ENCODE data around the gene PRKCI. TPM values are rescaled to one million over a fixed set of nuclear protein-coding genes. Genes with fewer than 3 reads are reported as not detected.

The PRKCI gene
- total and polyA plus RNA-seq, 4 donors = 3.2 to 12.7 (median 8.7) TPM

GRCh38 chr3:170240142-170240541 is 17.9 kb downstream of the PRKCI start:
- no peaks in the 10 kb centered on the region for H3K27me3 ChIP-seq (ENCODE audit: control insufficient read depth in 4 of 4, insufficient read depth in 4 of 4, low read length in 3 of 4)
- H3K4me3 ChIP-seq (ENCODE audit: low read depth in 1 of 3, low read length in 3 of 3) = no peak overlapping the region
- H3K4me1 ChIP-seq (ENCODE audit: control insufficient read depth in 4 of 4, insufficient read depth in 4 of 4, low read length in 3 of 4) = no peaks in the 10 kb centered on the region
- no peak overlapping the region for H3K27ac ChIP-seq (ENCODE audit: low read depth in 1 of 2, low read length in 2 of 2)
- TF ChIP-seq NR2F2 (IDR thresholded peaks at IDR 0.05) = no peak
- no peak for TF ChIP-seq RAD21 (IDR thresholded peaks at IDR 0.05)
- no peak for TF ChIP-seq TAF1 (conservative IDR thresholded peaks at IDR 0.05)
- no peak for TF ChIP-seq FOXA2 (IDR thresholded peaks at IDR 0.05)
- TF ChIP-seq HNF4G (IDR thresholded peaks at IDR 0.05) = no peak
- TF ChIP-seq FOXA1 (IDR thresholded peaks at IDR 0.05) = no peak
- no peak for TF ChIP-seq GABPA (IDR thresholded peaks at IDR 0.05 in 1 of 2, conservative IDR thresholded peaks at IDR 0.05 in 1 of 2)
- TF ChIP-seq SP1 (IDR thresholded peaks at IDR 0.05) = no peak
- TF ChIP-seq ATF3 (IDR thresholded peaks at IDR 0.05) = no peak
- TF ChIP-seq JUND (IDR thresholded peaks at IDR 0.05) = no peak
- no peak for TF ChIP-seq RXRA (IDR thresholded peaks at IDR 0.05)
- TF ChIP-seq HNF4A (conservative IDR thresholded peaks at IDR 0.05) = no peak
- TF ChIP-seq, protein P1, sequence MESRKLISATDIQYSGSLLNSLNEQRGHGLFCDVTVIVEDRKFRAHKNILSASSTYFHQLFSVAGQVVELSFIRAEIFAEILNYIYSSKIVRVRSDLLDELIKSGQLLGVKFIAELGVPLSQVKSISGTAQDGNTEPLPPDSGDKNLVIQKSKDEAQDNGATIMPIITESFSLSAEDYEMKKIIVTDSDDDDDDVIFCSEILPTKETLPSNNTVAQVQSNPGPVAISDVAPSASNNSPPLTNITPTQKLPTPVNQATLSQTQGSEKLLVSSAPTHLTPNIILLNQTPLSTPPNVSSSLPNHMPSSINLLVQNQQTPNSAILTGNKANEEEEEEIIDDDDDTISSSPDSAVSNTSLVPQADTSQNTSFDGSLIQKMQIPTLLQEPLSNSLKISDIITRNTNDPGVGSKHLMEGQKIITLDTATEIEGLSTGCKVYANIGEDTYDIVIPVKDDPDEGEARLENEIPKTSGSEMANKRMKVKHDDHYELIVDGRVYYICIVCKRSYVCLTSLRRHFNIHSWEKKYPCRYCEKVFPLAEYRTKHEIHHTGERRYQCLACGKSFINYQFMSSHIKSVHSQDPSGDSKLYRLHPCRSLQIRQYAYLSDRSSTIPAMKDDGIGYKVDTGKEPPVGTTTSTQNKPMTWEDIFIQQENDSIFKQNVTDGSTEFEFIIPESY (IDR thresholded peaks at IDR 0.05) = no peak
- TF ChIP-seq, protein P2, sequence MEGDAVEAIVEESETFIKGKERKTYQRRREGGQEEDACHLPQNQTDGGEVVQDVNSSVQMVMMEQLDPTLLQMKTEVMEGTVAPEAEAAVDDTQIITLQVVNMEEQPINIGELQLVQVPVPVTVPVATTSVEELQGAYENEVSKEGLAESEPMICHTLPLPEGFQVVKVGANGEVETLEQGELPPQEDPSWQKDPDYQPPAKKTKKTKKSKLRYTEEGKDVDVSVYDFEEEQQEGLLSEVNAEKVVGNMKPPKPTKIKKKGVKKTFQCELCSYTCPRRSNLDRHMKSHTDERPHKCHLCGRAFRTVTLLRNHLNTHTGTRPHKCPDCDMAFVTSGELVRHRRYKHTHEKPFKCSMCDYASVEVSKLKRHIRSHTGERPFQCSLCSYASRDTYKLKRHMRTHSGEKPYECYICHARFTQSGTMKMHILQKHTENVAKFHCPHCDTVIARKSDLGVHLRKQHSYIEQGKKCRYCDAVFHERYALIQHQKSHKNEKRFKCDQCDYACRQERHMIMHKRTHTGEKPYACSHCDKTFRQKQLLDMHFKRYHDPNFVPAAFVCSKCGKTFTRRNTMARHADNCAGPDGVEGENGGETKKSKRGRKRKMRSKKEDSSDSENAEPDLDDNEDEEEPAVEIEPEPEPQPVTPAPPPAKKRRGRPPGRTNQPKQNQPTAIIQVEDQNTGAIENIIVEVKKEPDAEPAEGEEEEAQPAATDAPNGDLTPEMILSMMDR (IDR thresholded peaks at IDR 0.05; ENCODE audit: low read depth, low read length, missing input control) = no peak
- H3K9me3 ChIP-seq (ENCODE audit: control insufficient read depth in 4 of 4, low read length in 3 of 4) = no peaks in the 10 kb centered on the region
- no peak overlapping the region for H3K9ac ChIP-seq (ENCODE audit: low read depth in 1 of 2, low read length in 2 of 2)
- peaks cover 3 to 10% (median 4%) of the 10 kb centered on the region in 4 donors for H3K36me3 ChIP-seq (ENCODE audit: control insufficient read depth in 4 of 4, insufficient read depth in 3 of 4, low read depth in 1 of 4, low read length in 3 of 4)
- 95% methylated on average over 1 of the region's 1 CpG for WGBS
- no peak for DNase-seq (ENCODE audit: low spot score)

- Histone ChIP-seq H3K9ac (ENCODE audit: low read depth in 1 of 2, low read length in 2 of 2) (no peak overlapping the region), H3K4me1 (ENCODE audit: control insufficient read depth in 4 of 4, insufficient read depth in 4 of 4, low read length in 3 of 4) (no peaks in the 10 kb centered on the region), H3K27ac (ENCODE audit: low read depth in 1 of 2, low read length in 2 of 2) (no peak overlapping the region), H3K27me3 (ENCODE audit: control insufficient read depth in 4 of 4, insufficient read depth in 4 of 4, low read length in 3 of 4) (no peaks in the 10 kb centered on the region), H3K36me3 (ENCODE audit: control insufficient read depth in 4 of 4, insufficient read depth in 3 of 4, low read depth in 1 of 4, low read length in 3 of 4) (peaks cover 3 to 10% (median 4%) of the 10 kb centered on the region in 4 donors), H3K4me3 (ENCODE audit: low read depth in 1 of 3, low read length in 3 of 3) (no peak overlapping the region), H3K9me3 (ENCODE audit: control insufficient read depth in 4 of 4, low read length in 3 of 4) (no peaks in the 10 kb centered on the region)
- no peak for DNase-seq (ENCODE audit: low spot score)
- no peak for TF ChIP-seq FOXA1 (IDR thresholded peaks at IDR 0.05)
- TF ChIP-seq HNF4G (IDR thresholded peaks at IDR 0.05) = no peak
- TF ChIP-seq EGR1 (IDR thresholded peaks at IDR 0.05; ENCODE audit: low read depth in 2 of 2) = no peak
- TF ChIP-seq, protein P3, sequence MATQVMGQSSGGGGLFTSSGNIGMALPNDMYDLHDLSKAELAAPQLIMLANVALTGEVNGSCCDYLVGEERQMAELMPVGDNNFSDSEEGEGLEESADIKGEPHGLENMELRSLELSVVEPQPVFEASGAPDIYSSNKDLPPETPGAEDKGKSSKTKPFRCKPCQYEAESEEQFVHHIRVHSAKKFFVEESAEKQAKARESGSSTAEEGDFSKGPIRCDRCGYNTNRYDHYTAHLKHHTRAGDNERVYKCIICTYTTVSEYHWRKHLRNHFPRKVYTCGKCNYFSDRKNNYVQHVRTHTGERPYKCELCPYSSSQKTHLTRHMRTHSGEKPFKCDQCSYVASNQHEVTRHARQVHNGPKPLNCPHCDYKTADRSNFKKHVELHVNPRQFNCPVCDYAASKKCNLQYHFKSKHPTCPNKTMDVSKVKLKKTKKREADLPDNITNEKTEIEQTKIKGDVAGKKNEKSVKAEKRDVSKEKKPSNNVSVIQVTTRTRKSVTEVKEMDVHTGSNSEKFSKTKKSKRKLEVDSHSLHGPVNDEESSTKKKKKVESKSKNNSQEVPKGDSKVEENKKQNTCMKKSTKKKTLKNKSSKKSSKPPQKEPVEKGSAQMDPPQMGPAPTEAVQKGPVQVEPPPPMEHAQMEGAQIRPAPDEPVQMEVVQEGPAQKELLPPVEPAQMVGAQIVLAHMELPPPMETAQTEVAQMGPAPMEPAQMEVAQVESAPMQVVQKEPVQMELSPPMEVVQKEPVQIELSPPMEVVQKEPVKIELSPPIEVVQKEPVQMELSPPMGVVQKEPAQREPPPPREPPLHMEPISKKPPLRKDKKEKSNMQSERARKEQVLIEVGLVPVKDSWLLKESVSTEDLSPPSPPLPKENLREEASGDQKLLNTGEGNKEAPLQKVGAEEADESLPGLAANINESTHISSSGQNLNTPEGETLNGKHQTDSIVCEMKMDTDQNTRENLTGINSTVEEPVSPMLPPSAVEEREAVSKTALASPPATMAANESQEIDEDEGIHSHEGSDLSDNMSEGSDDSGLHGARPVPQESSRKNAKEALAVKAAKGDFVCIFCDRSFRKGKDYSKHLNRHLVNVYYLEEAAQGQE (IDR thresholded peaks at IDR 0.05) = no peak
- TF ChIP-seq, protein P1 (IDR thresholded peaks at IDR 0.05) = no peak
- TF ChIP-seq RXRA (IDR thresholded peaks at IDR 0.05) = no peak
- TF ChIP-seq, protein P2 (IDR thresholded peaks at IDR 0.05; ENCODE audit: low read depth, low read length, missing input control) = no peak
- no peak for TF ChIP-seq JUND (IDR thresholded peaks at IDR 0.05)
- no peak for TF ChIP-seq SP1 (IDR thresholded peaks at IDR 0.05)
- no peak for TF ChIP-seq HNF4A (conservative IDR thresholded peaks at IDR 0.05)
- no peak for TF ChIP-seq GABPA (IDR thresholded peaks at IDR 0.05 in 1 of 2, conservative IDR thresholded peaks at IDR 0.05 in 1 of 2)
- TF ChIP-seq NR2F2 (IDR thresholded peaks at IDR 0.05) = no peak
Measured at GRCh38 chr3:170240671-170241070, 18.4 kb downstream of the PRKCI start.
